ENCODE measurements around the gene MAPK8IP3. TPM values are rescaled to one million over a fixed set of nuclear protein-coding genes. Genes with fewer than 3 reads are reported as not detected.

MAPK8IP3 gene
- total RNA-seq, 1 experiment from 2014 or later, result 72.3 TPM

DNA sequence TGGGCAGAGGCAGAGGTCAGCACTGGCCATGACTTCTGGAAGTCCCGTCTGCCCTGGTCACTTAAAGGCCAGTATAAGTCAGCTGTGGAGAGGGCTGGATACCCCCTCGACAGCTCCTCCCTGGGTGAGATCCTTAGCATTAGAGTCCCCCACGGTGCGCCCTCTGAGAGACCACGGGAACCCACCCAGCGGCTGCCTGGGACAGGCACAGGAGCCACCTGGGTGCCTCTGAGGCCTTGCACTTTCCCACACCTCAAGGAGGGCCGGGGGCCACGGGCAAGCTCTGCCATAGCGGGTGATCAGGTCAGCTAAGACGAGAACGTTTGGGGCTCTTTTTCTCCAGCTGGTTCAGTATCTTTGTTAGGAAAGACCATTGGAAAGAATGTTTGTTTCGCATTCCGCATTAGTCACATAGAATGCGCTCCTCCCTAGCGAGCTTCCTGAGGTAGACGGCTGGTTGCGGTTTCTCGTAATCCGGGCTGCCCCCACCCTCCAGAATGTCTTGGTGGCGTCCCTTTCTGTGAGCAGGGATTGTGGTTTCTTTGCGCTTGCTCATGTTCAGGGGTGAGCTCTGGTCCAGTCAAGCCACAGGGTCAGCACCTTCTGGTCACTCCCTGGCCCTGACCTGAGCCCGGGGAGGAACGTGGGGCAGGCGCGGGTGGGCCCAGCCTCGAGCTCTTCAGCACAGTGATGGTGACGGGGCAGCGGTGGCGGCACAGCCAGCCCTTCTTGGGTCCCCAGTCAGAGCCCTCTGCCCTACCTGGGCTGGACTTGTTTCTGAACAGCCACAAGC, 40.1 kb downstream of the MAPK8IP3 start:
- CTCF ChIA-PET, result interaction anchor here (0.5 to 1.1 kb wide), 2 partner anchors 40 to 202 kb away, joined by 3 to 4 read pairs; partner anchors contain the start of gene MAPK8IP3
- H3K27me3 Mint-ChIP-seq (ENCODE audit: low read depth), result no peaks in the 10 kb centered on the region
- no peak overlapping the region for H3K27ac Mint-ChIP-seq
- POLR2A ChIA-PET, result no interaction called here
- H3K4me1 Mint-ChIP-seq, result no peaks in the 10 kb centered on the region
- peaks cover 4% of the 10 kb centered on the region for H3K36me3 Mint-ChIP-seq
- no peak overlapping the region for H3K4me3 Mint-ChIP-seq
- no peaks in the 10 kb centered on the region for H3K9me3 Mint-ChIP-seq
- no peak for DNase-seq (ENCODE audit: low spot score)
- TF ChIP-seq ZNF263 (CRISPR knock-in tag; IDR thresholded peaks at IDR 0.05; ENCODE audit: low read depth), result no peak
- TF ChIP-seq TCF7 (CRISPR knock-in tag; IDR thresholded peaks at IDR 0.05; ENCODE audit: low read depth), result no peak
- no peak for TF ChIP-seq NR2C2 (CRISPR knock-in tag; IDR thresholded peaks at IDR 0.05)
- TF ChIP-seq HMGA2 (CRISPR knock-in tag; IDR thresholded peaks at IDR 0.05), result no peak
- no peak for TF ChIP-seq ZNF671 (CRISPR knock-in tag; IDR thresholded peaks at IDR 0.05)
- no peak for TF ChIP-seq NFE2L1 (CRISPR knock-in tag; IDR thresholded peaks at IDR 0.05)
- ATAC-seq, result no peak

DNA sequence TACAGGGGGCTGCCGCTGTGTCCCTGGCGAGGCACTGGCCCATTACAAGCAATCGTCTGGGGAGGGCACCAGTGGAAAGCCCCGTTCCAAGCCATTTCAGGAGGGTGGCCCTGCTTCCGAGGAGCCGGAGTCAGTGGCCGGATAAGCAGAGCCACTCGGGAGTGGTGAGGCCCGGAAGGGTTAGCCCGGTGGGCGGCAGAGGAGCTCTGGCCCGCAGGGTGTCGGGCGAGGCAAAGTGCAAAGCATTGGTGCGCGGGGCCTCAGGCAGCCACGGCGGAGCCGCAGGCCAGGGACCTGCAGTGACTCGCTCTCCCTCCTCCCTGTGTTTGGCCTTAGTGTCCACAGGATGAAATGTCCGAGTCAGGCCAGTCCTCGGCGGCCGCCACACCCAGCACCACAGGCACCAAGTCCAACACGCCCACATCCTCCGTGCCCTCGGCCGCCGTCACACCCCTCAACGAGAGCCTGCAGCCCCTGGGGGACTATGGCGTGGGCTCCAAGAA, 40.7 kb downstream of the MAPK8IP3 start:
- ChIA-PET CTCF (no interaction called here), POLR2A (interaction anchor here (0.5 kb wide), 1 partner anchor 161 kb away, joined by 3 read pairs; no protein-coding TSS in a partner anchor)
- no peak overlapping the region for H3K4me3 Mint-ChIP-seq
- H3K9me3 Mint-ChIP-seq, result no peaks in the 10 kb centered on the region
- peaks cover 4% of the 10 kb centered on the region for H3K36me3 Mint-ChIP-seq
- ATAC-seq, result no peak
- no peaks in the 10 kb centered on the region for H3K27me3 Mint-ChIP-seq (ENCODE audit: low read depth)
- no peak for DNase-seq (ENCODE audit: low spot score)
- TF ChIP-seq, protein P1, sequence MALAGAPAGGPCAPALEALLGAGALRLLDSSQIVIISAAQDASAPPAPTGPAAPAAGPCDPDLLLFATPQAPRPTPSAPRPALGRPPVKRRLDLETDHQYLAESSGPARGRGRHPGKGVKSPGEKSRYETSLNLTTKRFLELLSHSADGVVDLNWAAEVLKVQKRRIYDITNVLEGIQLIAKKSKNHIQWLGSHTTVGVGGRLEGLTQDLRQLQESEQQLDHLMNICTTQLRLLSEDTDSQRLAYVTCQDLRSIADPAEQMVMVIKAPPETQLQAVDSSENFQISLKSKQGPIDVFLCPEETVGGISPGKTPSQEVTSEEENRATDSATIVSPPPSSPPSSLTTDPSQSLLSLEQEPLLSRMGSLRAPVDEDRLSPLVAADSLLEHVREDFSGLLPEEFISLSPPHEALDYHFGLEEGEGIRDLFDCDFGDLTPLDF (CRISPR knock-in tag; IDR thresholded peaks at IDR 0.05), result no peak
- no peak for TF ChIP-seq ETV6 (CRISPR knock-in tag; IDR thresholded peaks at IDR 0.05)
- TF ChIP-seq ZBTB21 (CRISPR knock-in tag; IDR thresholded peaks at IDR 0.05; ENCODE audit: borderline replicate concordance), result no peak
- no peak for TF ChIP-seq NR2C2 (CRISPR knock-in tag; IDR thresholded peaks at IDR 0.05)
- TF ChIP-seq, protein P2, sequence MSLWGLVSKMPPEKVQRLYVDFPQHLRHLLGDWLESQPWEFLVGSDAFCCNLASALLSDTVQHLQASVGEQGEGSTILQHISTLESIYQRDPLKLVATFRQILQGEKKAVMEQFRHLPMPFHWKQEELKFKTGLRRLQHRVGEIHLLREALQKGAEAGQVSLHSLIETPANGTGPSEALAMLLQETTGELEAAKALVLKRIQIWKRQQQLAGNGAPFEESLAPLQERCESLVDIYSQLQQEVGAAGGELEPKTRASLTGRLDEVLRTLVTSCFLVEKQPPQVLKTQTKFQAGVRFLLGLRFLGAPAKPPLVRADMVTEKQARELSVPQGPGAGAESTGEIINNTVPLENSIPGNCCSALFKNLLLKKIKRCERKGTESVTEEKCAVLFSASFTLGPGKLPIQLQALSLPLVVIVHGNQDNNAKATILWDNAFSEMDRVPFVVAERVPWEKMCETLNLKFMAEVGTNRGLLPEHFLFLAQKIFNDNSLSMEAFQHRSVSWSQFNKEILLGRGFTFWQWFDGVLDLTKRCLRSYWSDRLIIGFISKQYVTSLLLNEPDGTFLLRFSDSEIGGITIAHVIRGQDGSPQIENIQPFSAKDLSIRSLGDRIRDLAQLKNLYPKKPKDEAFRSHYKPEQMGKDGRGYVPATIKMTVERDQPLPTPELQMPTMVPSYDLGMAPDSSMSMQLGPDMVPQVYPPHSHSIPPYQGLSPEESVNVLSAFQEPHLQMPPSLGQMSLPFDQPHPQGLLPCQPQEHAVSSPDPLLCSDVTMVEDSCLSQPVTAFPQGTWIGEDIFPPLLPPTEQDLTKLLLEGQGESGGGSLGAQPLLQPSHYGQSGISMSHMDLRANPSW (CRISPR knock-in tag; conservative IDR thresholded peaks at IDR 0.05; ENCODE audit: low read depth), result no peak
- TF ChIP-seq NFE2L1 (CRISPR knock-in tag; IDR thresholded peaks at IDR 0.05), result no peak
- H3K27ac Mint-ChIP-seq, result no peak overlapping the region
- H3K4me1 Mint-ChIP-seq, result no peaks in the 10 kb centered on the region

DNA sequence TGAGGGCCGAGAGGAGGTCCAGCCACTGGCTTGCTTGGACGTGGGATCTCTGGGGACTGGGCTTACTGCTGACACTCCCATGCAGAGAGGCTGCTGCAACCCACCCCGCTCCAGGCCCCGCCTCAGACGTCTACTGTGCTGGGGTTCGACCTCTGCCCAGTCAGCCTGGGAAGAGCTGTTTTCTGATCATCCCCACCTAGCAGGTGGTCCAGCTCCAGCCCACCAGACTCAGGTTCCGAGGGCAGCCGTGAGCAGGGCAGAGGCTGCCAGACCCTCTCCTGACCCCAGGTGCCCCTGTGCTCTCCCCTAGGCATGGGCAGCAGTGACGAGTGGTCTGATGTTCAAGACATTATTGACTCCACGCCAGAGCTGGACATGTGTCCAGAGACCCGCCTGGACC, 41.9 kb downstream of the MAPK8IP3 start:
- H3K9me3 Mint-ChIP-seq, result no peaks in the 10 kb centered on the region
- H3K27me3 Mint-ChIP-seq (ENCODE audit: low read depth), result no peaks in the 10 kb centered on the region
- H3K4me3 Mint-ChIP-seq, result no peak overlapping the region
- H3K36me3 Mint-ChIP-seq, result peaks cover 12% of the 10 kb centered on the region
- ChIA-PET CTCF (no interaction called here), POLR2A (no interaction called here)
- DNase-seq (ENCODE audit: low spot score), result no peak
- no peak for ATAC-seq
- no peaks in the 10 kb centered on the region for H3K4me1 Mint-ChIP-seq
- no peak overlapping the region for H3K27ac Mint-ChIP-seq
- TF ChIP-seq, protein P3, sequence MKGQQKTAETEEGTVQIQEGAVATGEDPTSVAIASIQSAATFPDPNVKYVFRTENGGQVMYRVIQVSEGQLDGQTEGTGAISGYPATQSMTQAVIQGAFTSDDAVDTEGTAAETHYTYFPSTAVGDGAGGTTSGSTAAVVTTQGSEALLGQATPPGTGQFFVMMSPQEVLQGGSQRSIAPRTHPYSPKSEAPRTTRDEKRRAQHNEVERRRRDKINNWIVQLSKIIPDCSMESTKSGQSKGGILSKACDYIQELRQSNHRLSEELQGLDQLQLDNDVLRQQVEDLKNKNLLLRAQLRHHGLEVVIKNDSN (CRISPR knock-in tag; IDR thresholded peaks at IDR 0.05), result no peak
- no peak for TF ChIP-seq ZNF138 (CRISPR knock-in tag; conservative IDR thresholded peaks at IDR 0.05)
- TF ChIP-seq SP1 (CRISPR knock-in tag; conservative IDR thresholded peaks at IDR 0.05), result no peak
- TF ChIP-seq JAZF1 (CRISPR knock-in tag; IDR thresholded peaks at IDR 0.05), result no peak
- TF ChIP-seq ZNF263 (CRISPR knock-in tag; IDR thresholded peaks at IDR 0.05; ENCODE audit: low read depth), result no peak
- TF ChIP-seq, protein P4, sequence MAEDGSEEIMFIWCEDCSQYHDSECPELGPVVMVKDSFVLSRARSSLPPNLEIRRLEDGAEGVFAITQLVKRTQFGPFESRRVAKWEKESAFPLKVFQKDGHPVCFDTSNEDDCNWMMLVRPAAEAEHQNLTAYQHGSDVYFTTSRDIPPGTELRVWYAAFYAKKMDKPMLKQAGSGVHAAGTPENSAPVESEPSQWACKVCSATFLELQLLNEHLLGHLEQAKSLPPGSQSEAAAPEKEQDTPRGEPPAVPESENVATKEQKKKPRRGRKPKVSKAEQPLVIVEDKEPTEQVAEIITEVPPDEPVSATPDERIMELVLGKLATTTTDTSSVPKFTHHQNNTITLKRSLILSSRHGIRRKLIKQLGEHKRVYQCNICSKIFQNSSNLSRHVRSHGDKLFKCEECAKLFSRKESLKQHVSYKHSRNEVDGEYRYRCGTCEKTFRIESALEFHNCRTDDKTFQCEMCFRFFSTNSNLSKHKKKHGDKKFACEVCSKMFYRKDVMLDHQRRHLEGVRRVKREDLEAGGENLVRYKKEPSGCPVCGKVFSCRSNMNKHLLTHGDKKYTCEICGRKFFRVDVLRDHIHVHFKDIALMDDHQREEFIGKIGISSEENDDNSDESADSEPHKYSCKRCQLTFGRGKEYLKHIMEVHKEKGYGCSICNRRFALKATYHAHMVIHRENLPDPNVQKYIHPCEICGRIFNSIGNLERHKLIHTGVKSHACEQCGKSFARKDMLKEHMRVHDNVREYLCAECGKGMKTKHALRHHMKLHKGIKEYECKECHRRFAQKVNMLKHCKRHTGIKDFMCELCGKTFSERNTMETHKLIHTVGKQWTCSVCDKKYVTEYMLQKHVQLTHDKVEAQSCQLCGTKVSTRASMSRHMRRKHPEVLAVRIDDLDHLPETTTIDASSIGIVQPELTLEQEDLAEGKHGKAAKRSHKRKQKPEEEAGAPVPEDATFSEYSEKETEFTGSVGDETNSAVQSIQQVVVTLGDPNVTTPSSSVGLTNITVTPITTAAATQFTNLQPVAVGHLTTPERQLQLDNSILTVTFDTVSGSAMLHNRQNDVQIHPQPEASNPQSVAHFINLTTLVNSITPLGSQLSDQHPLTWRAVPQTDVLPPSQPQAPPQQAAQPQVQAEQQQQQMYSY (CRISPR knock-in tag; IDR thresholded peaks at IDR 0.05), result no peak
- TF ChIP-seq, protein P5, sequence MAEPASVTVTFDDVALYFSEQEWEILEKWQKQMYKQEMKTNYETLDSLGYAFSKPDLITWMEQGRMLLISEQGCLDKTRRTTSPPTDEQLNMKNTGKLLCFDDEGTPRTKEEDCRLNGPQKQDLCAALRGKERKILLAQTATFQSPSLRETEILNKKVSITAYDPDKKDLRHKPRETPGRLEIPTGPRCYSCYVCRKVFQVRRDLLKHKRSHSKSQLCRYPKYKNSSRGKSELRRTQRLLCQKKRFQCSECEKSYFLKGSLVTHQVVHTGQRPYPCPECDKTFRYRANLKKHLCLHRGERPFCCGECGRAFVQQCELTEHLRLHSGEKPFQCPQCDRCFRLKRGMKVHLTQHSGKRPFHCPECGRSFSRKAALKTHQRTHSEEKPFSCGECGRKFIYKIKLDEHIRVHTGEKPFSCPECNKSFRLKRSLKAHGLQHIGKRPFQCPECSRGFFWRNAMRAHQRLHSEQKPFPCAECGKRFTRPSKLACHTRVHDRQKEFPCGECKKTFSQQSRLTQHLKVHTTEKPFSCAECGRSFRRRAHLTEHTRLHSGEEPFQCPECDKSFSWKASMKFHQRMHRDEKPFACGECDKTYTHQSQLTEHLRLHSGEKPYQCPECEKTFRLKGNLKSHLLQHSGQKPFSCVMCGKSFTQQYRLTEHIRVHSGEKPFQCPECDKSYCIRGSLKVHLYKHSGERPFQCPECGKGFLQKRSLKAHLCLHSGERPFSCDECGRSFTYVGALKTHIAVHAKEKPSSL (CRISPR knock-in tag; conservative IDR thresholded peaks at IDR 0.05), result no peak
- TF ChIP-seq ZNF121 (CRISPR knock-in tag; IDR thresholded peaks at IDR 0.05), result no peak
- TF ChIP-seq, protein P6, sequence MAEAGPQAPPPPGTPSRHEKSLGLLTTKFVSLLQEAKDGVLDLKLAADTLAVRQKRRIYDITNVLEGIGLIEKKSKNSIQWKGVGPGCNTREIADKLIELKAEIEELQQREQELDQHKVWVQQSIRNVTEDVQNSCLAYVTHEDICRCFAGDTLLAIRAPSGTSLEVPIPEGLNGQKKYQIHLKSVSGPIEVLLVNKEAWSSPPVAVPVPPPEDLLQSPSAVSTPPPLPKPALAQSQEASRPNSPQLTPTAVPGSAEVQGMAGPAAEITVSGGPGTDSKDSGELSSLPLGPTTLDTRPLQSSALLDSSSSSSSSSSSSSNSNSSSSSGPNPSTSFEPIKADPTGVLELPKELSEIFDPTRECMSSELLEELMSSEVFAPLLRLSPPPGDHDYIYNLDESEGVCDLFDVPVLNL (CRISPR knock-in tag; IDR thresholded peaks at IDR 0.05; ENCODE audit: borderline replicate concordance, low read depth), result no peak
- TF ChIP-seq SMAD4 (CRISPR knock-in tag; IDR thresholded peaks at IDR 0.05), result no peak
